HG02678 (cell line): ENCODE results near the gene VPS13A.
A peak's percentile ranks its signal among the peaks of the same experiment; 100 is the strongest.

Experiments
- ATAC-seq: cut with Tn5 transposase; IDR thresholded peaks from one replicate; pipeline ENCODE4 v1.9.1; 2021; ENCODE audit warnings: mild to moderate bottlenecking, moderate library complexity; ENCODE audit not compliant: unreplicated experiment

The VPS13A gene

GRCh38 chr9:77454663-77455062 lies 277.3 kb downstream of the VPS13A start:
- no peak for ATAC-seq

- ATAC-seq: peak; percentile 52
Observed at GRCh38 chr9:77455312-77455927, 278.1 kb downstream of the VPS13A start.

GRCh38 chr9:77456829-77457437 lies 279.6 kb downstream of the VPS13A start:
- ATAC-seq: peak; percentile 74

- peak; percentile 79 for ATAC-seq
Observed at GRCh38 chr9:77457916-77458592, 280.7 kb downstream of the VPS13A start.

- no peak for ATAC-seq
Observed at GRCh38 chr9:77460938-77461337, 283.6 kb downstream of the VPS13A start.

- no peak for ATAC-seq
Observed at GRCh38 chr9:77462066-77462465, 284.7 kb downstream of the VPS13A start.

- no peak for ATAC-seq
Observed at GRCh38 chr9:77463151-77463550, 285.8 kb downstream of the VPS13A start.

GRCh38 chr9:77464661-77465060 lies 287.3 kb downstream of the VPS13A start:
- ATAC-seq: no peak

GRCh38 chr9:77469515-77470231 lies 292.3 kb downstream of the VPS13A start:
- ATAC-seq: no peak
